IPS DF 6.9 (cell line): ENCODE data around the gene MTF2.
"Not testable (repeated sequence)": the region's sequence is repeated elsewhere in the genome, so short reads cannot be mapped to it uniquely, and the experiment has no call there.

ENCODE experiments used
- DNase-seq: peaks from one replicate; pipeline ENCODE4 v3.0.0-alpha.2; 2013; ENCODE audit warnings: low read depth, low spot score
- H3K27ac ChIP-seq: one replicate; pipeline ENCODE4 v1.5.1; 2013; ENCODE audit warnings: low read length, control low read depth
- H3K27me3 ChIP-seq: 2 replicates; pipeline ENCODE4 v1.6.1; 2013; ENCODE audit warnings: mild to moderate bottlenecking, low read length; ENCODE audit not compliant: control insufficient read depth, insufficient read depth
- H3K36me3 ChIP-seq: 2 replicates; pipeline ENCODE4 v1.6.1; 2013; ENCODE audit warnings: low read length; ENCODE audit not compliant: control insufficient read depth, insufficient read depth
- H3K4me1 ChIP-seq: 2 replicates; pipeline ENCODE4 v1.6.1; 2013; ENCODE audit warnings: low read length; ENCODE audit not compliant: control insufficient read depth, insufficient read depth
- H3K4me3 ChIP-seq: 2 replicates; pipeline ENCODE4 v1.5.1; 2013; ENCODE audit warnings: mild to moderate bottlenecking, low read length
- H3K9me3 ChIP-seq: 2 replicates; pipeline ENCODE4 v1.6.1; 2013; ENCODE audit warnings: low read length, inconsistent platforms; ENCODE audit not compliant: control insufficient read depth, insufficient read depth
- WGBS: extraction: QIAGEN DNeasy Blood & Tissue Kit; methylation state at CpG from one replicate; pipeline ENCODE4 v1.1.7; 2013; ENCODE audit warnings: mixed read lengths, missing lambda C conversion rate; ENCODE audit not compliant: insufficient read length, insufficient coverage; 5-methylcytosine and 5-hydroxymethylcytosine counted together

The MTF2 gene

DNA sequence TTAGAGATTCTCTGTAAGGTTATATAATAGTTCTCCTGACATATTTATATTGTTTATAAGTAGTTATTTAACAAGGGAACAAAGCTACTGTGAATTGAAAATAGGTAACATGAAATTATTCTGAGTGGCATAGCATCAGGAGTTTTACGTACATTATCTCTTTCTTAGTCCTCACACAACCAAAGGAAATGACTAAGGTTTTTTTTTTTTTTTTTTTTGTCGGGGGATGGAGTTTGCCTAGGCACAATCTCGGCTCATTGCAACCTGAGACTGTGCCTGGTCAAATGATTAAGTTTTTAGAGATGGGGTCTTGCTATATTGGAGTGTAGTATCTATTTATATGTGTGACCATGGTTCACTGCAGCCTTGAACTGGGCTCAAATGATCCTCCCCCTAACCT is 76.3 kb downstream of the MTF2 start:
- Histone ChIP-seq H3K27me3 (no peaks in the 10 kb centered on the region), H3K4me3 (no peak overlapping the region), H3K27ac (no peak overlapping the region), H3K9me3 (no peaks in the 10 kb centered on the region), H3K4me1 (no peaks in the 10 kb centered on the region), H3K36me3 (no peaks in the 10 kb centered on the region)
- no CpG with 5 or more reads among the region's 3 CpGs for WGBS
- DNase-seq, result no peak

DNA sequence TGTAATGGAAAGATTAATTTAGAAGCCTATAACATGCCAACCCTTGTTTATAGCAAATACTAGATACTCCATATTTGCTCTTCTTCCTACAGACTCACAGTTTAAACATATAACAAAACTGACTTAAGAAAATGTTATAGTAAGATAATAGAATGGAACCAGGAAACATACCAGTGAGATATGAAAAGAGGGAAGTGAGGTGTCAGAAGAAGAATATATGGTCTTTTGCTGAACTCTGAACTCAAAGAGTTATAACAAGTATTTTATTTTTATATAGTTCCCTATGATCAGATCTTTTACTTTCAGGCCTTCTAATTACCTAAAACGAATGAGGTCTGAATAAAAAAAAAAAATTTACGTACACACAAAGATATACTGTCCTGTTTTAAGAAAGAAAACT is 80.3 kb downstream of the MTF2 start:
- WGBS, result no CpG with 5 or more reads among the region's 2 CpGs
- H3K36me3 ChIP-seq, result no peaks in the 10 kb centered on the region
- H3K27me3 ChIP-seq, result no peaks in the 10 kb centered on the region
- H3K9me3 ChIP-seq, result no peaks in the 10 kb centered on the region
- DNase-seq, result no peak
- H3K27ac ChIP-seq, result no peak overlapping the region
- H3K4me1 ChIP-seq, result no peaks in the 10 kb centered on the region
- no peak overlapping the region for H3K4me3 ChIP-seq

DNA sequence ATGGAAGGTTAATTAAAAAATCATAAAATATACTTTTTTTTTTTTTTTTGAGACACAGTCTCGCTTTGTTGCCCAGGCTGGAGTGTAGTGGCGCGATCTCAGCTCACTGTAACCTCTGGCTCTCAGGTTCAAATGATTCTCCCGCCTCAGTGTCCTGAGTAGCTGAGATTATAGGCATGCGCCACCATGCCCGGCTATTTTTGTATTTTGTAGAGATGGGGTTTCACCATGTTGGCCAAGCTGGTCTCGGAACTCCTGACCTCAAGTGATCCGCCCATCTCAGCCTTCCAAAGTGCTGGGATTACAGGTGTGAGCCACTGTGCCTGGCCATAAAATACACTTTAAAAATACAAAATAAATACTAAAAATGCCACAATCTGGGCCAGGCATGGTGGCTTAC is 84.2 kb downstream of the MTF2 start:
- H3K36me3 ChIP-seq, DNase-seq, H3K4me3 ChIP-seq, H3K27me3 ChIP-seq, H3K27ac ChIP-seq, H3K4me1 ChIP-seq, H3K9me3 ChIP-seq: not testable (repeated sequence)
- no CpG with 5 or more reads among the region's 8 CpGs for WGBS

DNA sequence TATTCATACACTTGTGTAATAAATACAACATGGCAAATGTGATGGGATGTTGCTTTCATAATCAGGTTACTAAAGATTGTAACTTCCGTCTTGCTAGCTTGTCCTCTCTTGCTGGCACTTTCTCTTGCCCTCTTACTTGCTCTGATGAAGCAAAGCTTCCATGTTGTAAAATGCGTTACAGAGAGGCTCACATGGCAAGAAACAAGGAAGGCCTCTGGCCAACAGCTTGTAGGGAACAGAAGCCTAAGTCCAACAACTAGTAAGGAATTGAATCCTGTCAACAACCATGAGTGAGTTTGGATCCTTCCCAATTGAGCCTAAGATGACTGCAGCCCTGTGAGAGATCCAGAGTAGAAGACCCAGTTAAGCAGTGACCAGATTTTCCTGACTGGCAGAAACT is 85.7 kb downstream of the MTF2 start:
- Histone ChIP-seq H3K27me3 (no peaks in the 10 kb centered on the region), H3K27ac (no peak overlapping the region), H3K4me3 (no peak overlapping the region), H3K4me1 (no peaks in the 10 kb centered on the region), H3K36me3 (no peaks in the 10 kb centered on the region), H3K9me3 (no peaks in the 10 kb centered on the region)
- WGBS, result no CpG with 5 or more reads among the region's 2 CpGs
- DNase-seq, result no peak

DNA sequence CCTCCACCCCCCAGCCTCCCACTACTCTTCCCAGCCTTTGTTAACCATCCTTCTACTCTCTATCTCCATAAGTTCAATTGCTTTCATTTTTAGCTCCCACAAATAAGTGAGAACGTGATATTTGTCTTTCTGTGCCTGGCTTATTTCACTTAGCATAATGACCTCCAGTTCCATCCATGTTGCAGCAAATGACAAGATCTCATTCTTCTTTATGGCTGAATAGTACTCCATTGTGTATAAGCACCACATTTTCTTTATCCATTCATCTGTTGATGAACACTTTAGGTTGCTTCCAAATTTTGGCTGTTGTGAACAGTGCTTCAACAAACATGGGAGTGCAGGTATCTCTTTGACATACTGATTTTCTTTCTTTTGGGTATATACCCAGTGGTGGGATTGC is 86.8 kb downstream of the MTF2 start:
- not testable (repeated sequence) for H3K27ac ChIP-seq, H3K4me3 ChIP-seq, H3K9me3 ChIP-seq, H3K27me3 ChIP-seq, H3K36me3 ChIP-seq, DNase-seq, H3K4me1 ChIP-seq
- WGBS, result no CpG with 5 or more reads among the region's 1 CpG

DNA sequence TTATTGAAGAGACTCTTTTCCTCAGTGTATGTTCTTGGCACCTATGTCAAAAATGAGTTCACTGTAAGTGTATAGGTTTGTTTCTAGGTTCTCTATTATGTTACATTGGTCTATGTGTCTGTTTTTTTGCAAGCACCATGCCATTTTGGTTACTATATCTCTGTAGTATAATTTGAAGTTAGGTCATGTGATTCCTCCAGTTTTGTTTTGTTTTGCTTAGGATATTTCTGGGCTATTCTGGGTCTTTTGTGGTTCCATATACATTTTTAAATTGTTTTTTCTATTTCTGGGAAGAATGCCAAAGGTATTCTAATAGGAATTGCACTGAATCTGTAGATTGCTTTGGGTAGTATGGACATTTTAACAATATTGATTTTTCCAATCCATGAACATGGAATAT is 87.9 kb downstream of the MTF2 start:
- Histone ChIP-seq H3K4me1 (no peaks in the 10 kb centered on the region), H3K27me3 (no peaks in the 10 kb centered on the region), H3K36me3 (no peaks in the 10 kb centered on the region), H3K9me3 (no peaks in the 10 kb centered on the region), H3K4me3 (no peak overlapping the region), H3K27ac (no peak overlapping the region)
- DNase-seq, result no peak

DNA sequence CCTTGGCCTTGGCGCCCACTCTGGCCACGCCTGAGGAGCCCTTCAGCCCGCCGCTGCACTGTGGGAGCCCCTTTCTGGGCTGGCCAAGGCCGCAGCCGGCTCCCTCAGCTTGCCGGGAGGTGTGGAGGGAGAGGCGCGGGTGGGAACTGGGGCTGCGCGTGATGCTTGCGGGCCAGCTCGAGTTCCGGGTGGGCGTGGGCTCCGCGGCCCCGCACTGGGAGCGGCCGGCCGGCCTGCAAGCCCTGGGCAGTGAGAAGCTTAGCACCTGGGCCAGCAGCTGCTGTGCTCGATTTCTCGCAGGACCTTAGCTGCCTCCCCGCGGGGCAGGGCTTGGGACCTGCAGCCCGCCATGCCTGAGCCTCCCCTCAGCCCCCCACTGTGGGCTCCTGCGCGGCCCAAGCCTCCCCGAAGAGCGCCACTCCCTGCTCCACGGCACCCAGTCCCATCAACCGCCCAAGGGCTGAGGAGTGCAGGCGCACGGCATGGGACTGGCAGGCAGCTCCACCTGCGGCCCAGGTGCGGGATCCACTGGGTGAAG is 91.1 kb downstream of the MTF2 start:
- not testable (repeated sequence) for H3K27me3 ChIP-seq, H3K4me3 ChIP-seq, H3K36me3 ChIP-seq, DNase-seq, H3K9me3 ChIP-seq, H3K4me1 ChIP-seq, H3K27ac ChIP-seq
- WGBS, result no CpG with 5 or more reads among the region's 36 CpGs

DNA sequence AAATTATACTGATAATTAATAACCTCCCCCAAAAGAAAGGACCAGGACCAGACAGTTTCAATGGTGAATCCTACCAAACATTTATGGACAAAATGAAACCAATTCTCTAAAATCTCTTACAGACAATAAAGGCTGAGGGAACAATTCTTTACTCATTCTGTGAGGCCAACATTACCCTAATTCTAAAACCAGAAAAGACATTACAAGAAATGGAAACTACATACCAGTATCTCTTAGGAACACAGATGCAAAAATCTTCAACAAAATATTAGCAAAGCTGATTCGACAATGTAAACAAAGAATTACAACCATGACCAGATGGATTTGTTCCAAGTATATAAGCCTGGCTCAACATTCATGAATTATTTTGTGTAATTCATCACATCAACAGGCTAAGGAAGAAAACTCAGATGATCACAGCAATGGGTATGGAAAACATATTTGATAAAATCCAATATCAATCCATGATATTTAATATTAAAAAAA is 92.5 kb downstream of the MTF2 start:
- no peak overlapping the region for H3K27ac ChIP-seq

DNA sequence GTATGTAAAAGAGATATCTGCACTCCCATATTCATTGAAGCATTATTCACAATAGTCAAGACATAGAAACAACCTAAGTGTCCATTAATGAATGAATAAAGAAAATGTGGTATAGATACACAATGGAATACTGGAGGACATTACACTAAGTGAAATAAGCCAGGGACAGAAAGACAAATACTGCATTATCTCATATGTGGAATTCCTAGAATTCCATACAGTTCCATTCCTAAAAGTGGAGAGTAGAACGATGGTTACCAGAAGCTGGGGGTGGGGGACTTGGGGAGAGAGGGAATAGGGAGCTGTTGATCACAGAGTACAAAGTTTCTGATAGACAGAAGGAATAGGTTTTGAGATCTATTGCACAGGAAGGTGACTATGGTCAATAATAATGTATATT is 93.7 kb downstream of the MTF2 start:
- WGBS, result no CpG with 5 or more reads among the region's 1 CpG
- no peaks in the 10 kb centered on the region for H3K4me1 ChIP-seq
- H3K36me3 ChIP-seq, result no peaks in the 10 kb centered on the region

More for the DNA sequence above, 92.5 kb downstream of the MTF2 start:
- H3K27me3 ChIP-seq, result no peaks in the 10 kb centered on the region
- WGBS, result no CpG with 5 or more reads among the region's 1 CpG
- H3K4me1 ChIP-seq, result no peaks in the 10 kb centered on the region
- no peak for DNase-seq
- no peaks in the 10 kb centered on the region for H3K9me3 ChIP-seq
- H3K36me3 ChIP-seq, result no peaks in the 10 kb centered on the region
- H3K4me3 ChIP-seq, result no peak overlapping the region

DNA sequence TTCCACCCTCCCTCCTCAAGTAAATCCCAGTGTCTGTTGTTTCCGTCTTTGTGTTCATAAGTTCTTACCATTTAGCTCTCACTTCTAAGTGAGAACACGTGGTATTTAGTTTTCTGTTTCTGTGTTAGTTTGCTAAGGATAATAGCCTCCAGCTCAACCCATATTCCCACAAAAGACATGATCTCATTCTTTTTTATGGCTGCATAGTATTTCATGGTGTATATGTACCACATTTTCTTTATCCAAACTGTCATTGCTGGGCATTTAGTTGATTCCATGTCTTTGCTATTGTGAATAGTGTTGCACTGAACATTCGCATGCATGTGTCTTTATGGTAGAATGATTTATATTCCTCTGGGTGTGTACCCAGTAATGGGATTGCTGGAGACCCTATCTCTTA is 95.6 kb downstream of the MTF2 start:
- H3K27ac ChIP-seq, DNase-seq, H3K9me3 ChIP-seq, H3K36me3 ChIP-seq, H3K27me3 ChIP-seq, H3K4me1 ChIP-seq, H3K4me3 ChIP-seq: not testable (repeated sequence)
- WGBS, result no CpG with 5 or more reads among the region's 3 CpGs

More for the DNA sequence above, 93.7 kb downstream of the MTF2 start:
- DNase-seq, result no peak
- Histone ChIP-seq H3K27ac (no peak overlapping the region), H3K27me3 (no peaks in the 10 kb centered on the region), H3K9me3 (no peaks in the 10 kb centered on the region), H3K4me3 (no peak overlapping the region)

DNA sequence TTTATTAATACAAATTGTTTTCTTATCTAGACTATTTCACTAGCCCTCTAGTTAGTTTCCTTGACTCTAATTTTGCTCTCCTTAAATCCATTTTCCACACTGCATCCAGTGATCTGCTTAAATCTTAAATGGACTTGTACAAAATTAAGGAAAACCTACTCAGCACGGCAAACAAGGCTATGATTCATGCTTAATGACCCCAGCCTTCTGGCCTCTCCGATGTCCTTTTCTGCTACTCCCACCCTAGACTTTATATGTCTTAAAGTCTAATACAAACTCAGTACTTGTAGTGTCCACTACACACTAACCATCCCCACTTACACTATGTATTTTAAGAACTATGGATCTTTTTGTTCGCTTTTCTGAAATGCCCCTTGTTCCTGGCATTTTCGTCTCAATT is 98.9 kb downstream of the MTF2 start:
- DNase-seq, result no peak
- Histone ChIP-seq H3K27me3 (no peaks in the 10 kb centered on the region), H3K4me1 (no peaks in the 10 kb centered on the region), H3K27ac (no peak overlapping the region), H3K4me3 (no peak overlapping the region), H3K9me3 (no peaks in the 10 kb centered on the region), H3K36me3 (no peaks in the 10 kb centered on the region)
- no CpG with 5 or more reads among the region's 4 CpGs for WGBS
